CD4-positive, CD25-positive, alpha-beta regulatory T cell (primary cell): ENCODE data around the gene SCYL3. TPM values are rescaled to one million over a fixed set of nuclear protein-coding genes. Genes with fewer than 3 reads are reported as not detected.

ENCODE experiments used
- ATAC-seq, 2 donors: fragments of 150-1000 bp; cut with Tn5 transposase; one replicate each; pipeline ENCODE4 v1.10.0; 2021; ENCODE audit warnings: low read depth in 2 of 2, moderate number of reproducible peaks in 2 of 2, moderate library complexity in 1 of 2
- DNase-seq, 3 donors: peaks; one replicate each; pipeline versions ENCODE4 v3.0.0 to v3.0.0-alpha.2; 2012 to 2022; ENCODE audit warnings: mixed read lengths in 1 of 3
- H3K27ac ChIP-seq: one replicate; pipeline ENCODE4 v1.7.0; 2013; ENCODE audit warnings: mild to moderate bottlenecking, low read length; ENCODE audit not compliant: insufficient read depth, poor library complexity, severe bottlenecking
- H3K27me3 ChIP-seq: one replicate; pipeline ENCODE4 v1.7.0; 2013; ENCODE audit warnings: low read length; ENCODE audit not compliant: control insufficient read depth, insufficient read depth
- H3K36me3 ChIP-seq: one replicate; pipeline ENCODE4 v1.7.0; 2013; ENCODE audit warnings: mild to moderate bottlenecking, low read length, moderate library complexity; ENCODE audit not compliant: control insufficient read depth, insufficient read depth
- H3K4me1 ChIP-seq: 2 replicates; pipeline ENCODE4 v1.7.0; 2013; ENCODE audit warnings: mild to moderate bottlenecking, low read length; ENCODE audit not compliant: insufficient read depth, control insufficient read depth, poor library complexity, severe bottlenecking
- H3K4me3 ChIP-seq: one replicate; pipeline ENCODE4 v1.7.0; 2013; ENCODE audit warnings: low read depth, mild to moderate bottlenecking, low read length, moderate library complexity
- H3K9me3 ChIP-seq, 2 experiments: 1 replicate in 1 of 2; 2 replicates in 1 of 2; pipeline ENCODE4 v1.7.0; 2013; ENCODE audit warnings: low read length in 2 of 2, mild to moderate bottlenecking in 1 of 2, moderate library complexity in 1 of 2; ENCODE audit not compliant: control insufficient read depth in 2 of 2
- H3K27ac Mint-ChIP-seq, 3 donors: one replicate each; pipeline ENCODE4 v1.8.0; 2020 to 2022; ENCODE audit warnings: mild to moderate bottlenecking in 3 of 3, mixed read lengths in 3 of 3, moderate library complexity in 2 of 3
- H3K27me3 Mint-ChIP-seq: one replicate; pipeline ENCODE4 v1.8.0; 2022; ENCODE audit warnings: mild to moderate bottlenecking, mixed read lengths
- H3K36me3 Mint-ChIP-seq: one replicate; pipeline ENCODE4 v1.8.0; 2020; ENCODE audit warnings: mixed read lengths
- H3K4me1 Mint-ChIP-seq, 4 donors: one replicate each; pipeline ENCODE4 v1.8.0; 2020 to 2022; ENCODE audit warnings: mixed read lengths in 4 of 4, mild to moderate bottlenecking in 1 of 4
- H3K4me3 Mint-ChIP-seq, 4 donors: one replicate each; pipeline ENCODE4 v1.8.0; 2020 to 2022; ENCODE audit warnings: mild to moderate bottlenecking in 4 of 4, mixed read lengths in 4 of 4, moderate library complexity in 3 of 4
- H3K9me3 Mint-ChIP-seq, 7 donors: one replicate each; pipeline ENCODE4 v1.8.0; 2020 to 2022; ENCODE audit warnings: mixed read lengths in 7 of 7, mild to moderate bottlenecking in 3 of 7, moderate library complexity in 2 of 7
- polyA plus RNA-seq, 4 donors: library from polyadenylated mRNA; unstranded; fragments of 300-500 nt; fragmentation: Illumina TruSeq; gene quantifications; one replicate each; pipeline ENCODE4 v1.2.3, GENCODE V29; 2021
- total RNA-seq: library from RNA; stranded (reverse); gene quantifications from one replicate; pipeline ENCODE4 v1.2.3, GENCODE V29; 2022

Gene SCYL3
- total and polyA plus RNA-seq, 5 donors from 2014 or later = 14.0 to 18.9 (median 15.1) TPM

- Histone ChIP-seq H3K27ac (no peak overlapping the region), H3K36me3 (peaks cover 11% of the 10 kb centered on the region), H3K4me3 (no peak overlapping the region), H3K9me3 (no peaks in the 10 kb centered on the region), H3K4me1 (no peaks in the 10 kb centered on the region), H3K27me3 (no peaks in the 10 kb centered on the region)
- H3K9me3 Mint-ChIP-seq = peaks cover 0 to 2% (median 0%) of the 10 kb centered on the region in 7 donors
- no peaks in the 10 kb centered on the region for H3K27me3 Mint-ChIP-seq
- H3K36me3 Mint-ChIP-seq = peaks cover 25% of the 10 kb centered on the region
- H3K4me3 Mint-ChIP-seq = no peak overlapping the region
- DNase-seq (no peak), ATAC-seq (no peak)
- H3K27ac Mint-ChIP-seq = peak overlapping the region in 1 of 3 donors; percentile 33
- peaks cover 4 to 12% (median 6%) of the 10 kb centered on the region in 4 donors for H3K4me1 Mint-ChIP-seq
Observed at GRCh38 chr1:169833179-169833901, 60.4 kb downstream of the SCYL3 start.

DNA sequence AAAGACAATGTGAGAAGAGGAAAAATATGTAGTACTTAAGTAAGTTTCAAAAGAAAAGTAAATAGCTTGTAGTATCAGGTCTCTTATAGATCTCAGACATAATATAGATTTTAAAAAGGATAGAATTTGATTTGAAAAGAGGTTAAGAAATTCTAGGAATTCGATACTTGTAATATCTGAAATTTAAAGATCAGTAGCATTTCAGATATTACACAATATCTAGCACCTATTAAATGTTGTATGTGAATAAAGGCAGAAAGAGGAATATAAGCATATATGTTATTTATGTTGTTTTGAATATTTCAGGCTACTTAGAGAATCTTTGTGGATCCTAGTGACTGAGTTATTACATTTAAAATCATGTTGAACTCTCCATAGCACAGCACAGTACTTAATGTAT, 64.0 kb downstream of the SCYL3 start:
- ATAC-seq = no peak
- peaks cover 20% of the 10 kb centered on the region for H3K36me3 ChIP-seq
- H3K36me3 Mint-ChIP-seq = peaks cover 23% of the 10 kb centered on the region
- no peaks in the 10 kb centered on the region for H3K9me3 Mint-ChIP-seq
- H3K27ac Mint-ChIP-seq = no peak overlapping the region
- DNase-seq = no peak
- no peak overlapping the region for H3K27ac ChIP-seq
- no peaks in the 10 kb centered on the region for H3K27me3 ChIP-seq
- no peaks in the 10 kb centered on the region for H3K9me3 ChIP-seq
- no peaks in the 10 kb centered on the region for H3K27me3 Mint-ChIP-seq
- peaks cover 0 to 7% (median 4%) of the 10 kb centered on the region in 4 donors for H3K4me1 Mint-ChIP-seq
- no peak overlapping the region for H3K4me3 ChIP-seq
- no peak overlapping the region for H3K4me3 Mint-ChIP-seq
- H3K4me1 ChIP-seq = no peaks in the 10 kb centered on the region

DNA sequence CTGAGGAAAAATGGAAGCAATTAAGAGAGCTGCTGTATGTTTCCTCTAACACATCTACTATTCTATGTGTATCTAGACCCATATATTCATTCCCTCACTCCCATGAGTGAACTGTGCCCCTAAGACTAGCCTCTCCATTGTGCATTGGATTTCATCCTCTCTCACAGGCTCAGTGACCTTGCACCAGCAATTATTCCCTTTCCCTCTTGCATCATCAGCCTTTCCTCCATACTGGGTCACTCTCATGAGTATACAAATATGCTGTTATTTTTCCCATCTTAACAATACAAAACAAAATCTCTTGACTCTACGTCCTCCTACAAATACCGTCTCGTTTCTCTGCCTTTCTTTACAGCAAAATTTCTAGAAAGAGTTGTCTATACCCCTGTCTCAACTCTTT, 69.5 kb downstream of the SCYL3 start:
- H3K27me3 Mint-ChIP-seq = no peaks in the 10 kb centered on the region
- Histone ChIP-seq H3K4me3 (no peak overlapping the region), H3K27me3 (no peaks in the 10 kb centered on the region), H3K27ac (no peak overlapping the region), H3K9me3 (no peaks in the 10 kb centered on the region), H3K4me1 (no peaks in the 10 kb centered on the region), H3K36me3 (peaks cover 12% of the 10 kb centered on the region)
- no peak overlapping the region for H3K4me3 Mint-ChIP-seq
- H3K36me3 Mint-ChIP-seq = peaks cover 19% of the 10 kb centered on the region
- no peaks in the 10 kb centered on the region for H3K9me3 Mint-ChIP-seq
- DNase-seq (no peak), ATAC-seq (no peak)
- H3K4me1 Mint-ChIP-seq = peaks cover 0 to 14% (median under 1%) of the 10 kb centered on the region in 4 donors
- H3K27ac Mint-ChIP-seq = peak overlapping the region in 1 of 3 donors; percentile 3

- Mint-ChIP-seq H3K36me3 (peaks cover 25% of the 10 kb centered on the region), H3K9me3 (peaks cover 0 to 1% (median 0%) of the 10 kb centered on the region in 7 donors), H3K4me1 (peaks cover 0 to 21% (median 0%) of the 10 kb centered on the region in 4 donors), H3K27ac (no peak overlapping the region), H3K4me3 (no peak overlapping the region), H3K27me3 (no peaks in the 10 kb centered on the region)
- Histone ChIP-seq H3K4me1 (no peaks in the 10 kb centered on the region), H3K36me3 (peaks cover 4% of the 10 kb centered on the region), H3K9me3 (no peaks in the 10 kb centered on the region), H3K27me3 (no peaks in the 10 kb centered on the region), H3K4me3 (no peak overlapping the region), H3K27ac (no peak overlapping the region)
- DNase-seq = no peak
- ATAC-seq = no peak
Observed at GRCh38 chr1:169821500-169821899, 72.2 kb downstream of the SCYL3 start.

GRCh38 chr1:169816617-169817016, 77.1 kb downstream of the SCYL3 start:
- H3K27me3 Mint-ChIP-seq = no peaks in the 10 kb centered on the region
- H3K27ac Mint-ChIP-seq = no peak overlapping the region
- Histone ChIP-seq H3K9me3 (no peaks in the 10 kb centered on the region), H3K36me3 (no peaks in the 10 kb centered on the region), H3K27ac (no peak overlapping the region), H3K4me3 (no peak overlapping the region), H3K4me1 (peaks cover 4% of the 10 kb centered on the region), H3K27me3 (no peaks in the 10 kb centered on the region)
- H3K9me3 Mint-ChIP-seq = peaks cover 0 to 1% (median 0%) of the 10 kb centered on the region in 7 donors
- H3K4me3 Mint-ChIP-seq = no peak overlapping the region
- H3K4me1 Mint-ChIP-seq = peaks cover 0 to 12% (median 5%) of the 10 kb centered on the region in 4 donors
- ATAC-seq (no peak), DNase-seq (no peak)
- peaks cover 25% of the 10 kb centered on the region for H3K36me3 Mint-ChIP-seq

DNA sequence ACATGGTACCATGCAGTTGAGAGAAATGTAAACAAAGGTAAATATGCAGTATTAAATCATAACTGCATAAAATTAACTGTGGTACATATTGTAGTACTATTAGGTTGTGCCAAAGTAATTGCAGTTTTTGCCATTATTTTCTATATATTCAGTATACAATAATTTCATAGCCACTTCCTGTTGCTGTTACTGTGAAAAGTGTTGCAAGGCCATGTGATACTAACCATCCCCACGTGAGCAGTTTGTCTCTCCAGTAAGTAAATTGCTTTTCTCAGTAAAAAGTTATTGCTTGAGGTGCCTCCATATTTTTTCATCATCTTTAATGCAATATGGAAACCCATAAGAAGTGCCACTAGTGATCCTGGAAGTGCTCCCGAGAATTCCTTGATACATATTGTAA, 79.4 kb downstream of the SCYL3 start:
- no peak overlapping the region for H3K4me3 Mint-ChIP-seq
- H3K27ac ChIP-seq = no peak overlapping the region
- H3K9me3 Mint-ChIP-seq = peaks cover 0 to 1% (median 0%) of the 10 kb centered on the region in 7 donors
- H3K4me3 ChIP-seq = peak overlapping the region; percentile 0
- H3K27ac Mint-ChIP-seq = no peak overlapping the region
- H3K27me3 Mint-ChIP-seq = no peaks in the 10 kb centered on the region
- no peaks in the 10 kb centered on the region for H3K36me3 ChIP-seq
- H3K9me3 ChIP-seq = no peaks in the 10 kb centered on the region
- peaks cover 4% of the 10 kb centered on the region for H3K4me1 ChIP-seq
- H3K27me3 ChIP-seq = no peaks in the 10 kb centered on the region
- DNase-seq (peak in 2 of 3 donors; percentile 35 to 43), ATAC-seq (peak in 1 of 2 donors; percentile 69)
- H3K36me3 Mint-ChIP-seq = peaks cover 21% of the 10 kb centered on the region
- H3K4me1 Mint-ChIP-seq = peaks cover 0 to 19% (median 8%) of the 10 kb centered on the region in 4 donors

DNA sequence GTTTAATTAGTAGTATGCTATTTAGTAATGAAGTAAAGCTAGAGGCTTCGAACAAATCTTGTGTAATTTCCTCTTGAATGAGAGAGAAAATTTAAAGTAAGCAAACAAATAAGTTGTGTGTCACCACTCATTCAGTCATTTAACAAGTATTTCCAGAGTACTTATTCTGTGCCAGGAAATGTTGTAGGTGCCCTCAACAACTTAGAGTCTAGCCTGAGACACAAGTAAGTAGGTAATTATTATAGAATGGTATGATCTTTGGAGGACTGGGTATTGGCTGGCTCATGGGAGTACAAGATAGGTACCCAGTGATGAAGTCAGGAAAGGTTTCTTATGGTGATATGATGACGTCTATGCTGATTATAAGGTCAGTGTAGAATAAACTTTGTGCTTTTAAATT, 81.6 kb downstream of the SCYL3 start:
- no peaks in the 10 kb centered on the region for H3K27me3 Mint-ChIP-seq
- ATAC-seq = no peak
- H3K36me3 Mint-ChIP-seq = peaks cover 14% of the 10 kb centered on the region
- Histone ChIP-seq H3K4me3 (no peak overlapping the region), H3K4me1 (peaks cover 4% of the 10 kb centered on the region), H3K36me3 (no peaks in the 10 kb centered on the region), H3K27me3 (no peaks in the 10 kb centered on the region), H3K27ac (no peak overlapping the region), H3K9me3 (no peaks in the 10 kb centered on the region)
- H3K4me3 Mint-ChIP-seq = no peak overlapping the region
- no peak for DNase-seq
- H3K27ac Mint-ChIP-seq = peak overlapping the region in 1 of 3 donors; percentile 58
- no peaks in the 10 kb centered on the region for H3K9me3 Mint-ChIP-seq
- H3K4me1 Mint-ChIP-seq = peaks cover 0 to 24% (median 5%) of the 10 kb centered on the region in 4 donors
